RWPE2 (cell line): ENCODE data around the gene DLG5.

Source experiments
- ATAC-seq: fragments of 200-7000 bp; cut with Tn5 transposase; 3 replicates; pipeline ENCODE4 v1.9.1; 2021; ENCODE audit warnings: low read depth
- DNase-seq: peaks from one replicate; pipeline ENCODE4 v3.0.0-alpha.2; 2020; ENCODE audit warnings: low spot score
- H3K27ac ChIP-seq: fragments of 450-650 bp; 2 replicates; pipeline ENCODE4 v1.5.1; 2017; ENCODE audit warnings: mild to moderate bottlenecking; ENCODE audit not compliant: poor library complexity, severe bottlenecking
- H3K27me3 ChIP-seq: fragments of 250-450 bp; sonication (Bioruptor Pico); 2 replicates; pipeline ENCODE4 v1.5.1; 2021; ENCODE audit warnings: mild to moderate bottlenecking, moderate library complexity; ENCODE audit not compliant: insufficient read depth, poor library complexity, severe bottlenecking
- H3K36me3 ChIP-seq: fragments of 250-450 bp; sonication (Bioruptor Pico); 2 replicates; pipeline ENCODE4 v1.5.1; 2020; ENCODE audit warnings: low read depth, mild to moderate bottlenecking, moderate library complexity
- H3K4me1 ChIP-seq: fragments of 250-450 bp; sonication (Bioruptor Pico); 2 replicates; pipeline ENCODE4 v1.5.1; 2021; ENCODE audit warnings: mild to moderate bottlenecking, moderate library complexity; ENCODE audit not compliant: insufficient read depth, poor library complexity, severe bottlenecking
- H3K4me3 ChIP-seq: fragments of 250-450 bp; sonication (Bioruptor Pico); 2 replicates; pipeline ENCODE4 v1.5.1; 2021; ENCODE audit warnings: mild to moderate bottlenecking, moderate library complexity; ENCODE audit not compliant: severe bottlenecking
- H3K9me3 ChIP-seq: fragments of 250-450 bp; sonication (Bioruptor Pico); 2 replicates; pipeline ENCODE4 v1.5.1; 2021; ENCODE audit warnings: mild to moderate bottlenecking, moderate library complexity; ENCODE audit not compliant: severe bottlenecking
- TF ChIP-seq, protein P1 (sequence below): fragments of 450-650 bp; IDR thresholded peaks from one replicate; pipeline ENCODE4 v1.5.1; 2017; ENCODE audit warnings: mild to moderate bottlenecking, moderate library complexity; ENCODE audit not compliant: poor library complexity, severe bottlenecking

The DLG5 gene

DNA sequence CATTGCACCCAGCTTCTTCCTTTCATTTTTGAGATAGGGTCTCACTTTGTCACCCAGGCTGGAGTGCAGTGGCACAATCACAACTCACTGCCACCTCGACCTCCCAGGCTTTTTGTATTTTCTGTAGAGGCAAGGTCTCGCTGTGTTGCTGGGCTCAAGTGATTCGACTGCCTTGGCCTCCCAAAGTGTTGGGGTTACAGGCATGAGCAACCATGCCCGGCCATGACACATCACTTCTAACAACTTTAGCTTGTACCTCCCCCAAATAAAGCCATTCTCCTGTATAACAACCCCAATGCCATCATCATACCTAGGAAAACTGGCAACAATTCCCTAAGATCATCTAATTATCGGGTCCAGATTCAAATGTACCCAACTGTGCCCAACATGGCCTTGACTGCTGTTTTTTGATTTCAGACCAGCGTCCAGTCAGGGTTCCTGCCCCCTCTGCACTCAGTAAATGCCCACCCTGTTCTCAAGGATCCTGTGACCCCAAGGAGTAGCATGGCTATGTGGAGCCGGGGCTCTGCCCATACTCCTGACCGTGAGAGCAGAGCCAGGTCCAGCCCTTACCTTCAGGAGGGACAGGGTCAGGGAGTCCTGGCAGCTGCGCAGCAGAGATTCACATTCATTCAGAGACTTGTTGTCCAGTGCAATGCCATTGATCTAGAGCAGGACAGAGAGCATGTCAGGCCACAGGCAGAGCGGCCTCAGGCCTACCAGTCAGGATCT is 102.6 kb downstream of the DLG5 start:
- Histone ChIP-seq H3K9me3 (no peaks in the 10 kb centered on the region), H3K4me1 (peaks cover 15% of the 10 kb centered on the region), H3K27me3 (no peaks in the 10 kb centered on the region), H3K36me3 (peaks cover 97% of the 10 kb centered on the region), H3K27ac (no peak overlapping the region), H3K4me3 (no peak overlapping the region)
- DNase-seq (no peak), ATAC-seq (no peak)
- TF ChIP-seq, protein P1, sequence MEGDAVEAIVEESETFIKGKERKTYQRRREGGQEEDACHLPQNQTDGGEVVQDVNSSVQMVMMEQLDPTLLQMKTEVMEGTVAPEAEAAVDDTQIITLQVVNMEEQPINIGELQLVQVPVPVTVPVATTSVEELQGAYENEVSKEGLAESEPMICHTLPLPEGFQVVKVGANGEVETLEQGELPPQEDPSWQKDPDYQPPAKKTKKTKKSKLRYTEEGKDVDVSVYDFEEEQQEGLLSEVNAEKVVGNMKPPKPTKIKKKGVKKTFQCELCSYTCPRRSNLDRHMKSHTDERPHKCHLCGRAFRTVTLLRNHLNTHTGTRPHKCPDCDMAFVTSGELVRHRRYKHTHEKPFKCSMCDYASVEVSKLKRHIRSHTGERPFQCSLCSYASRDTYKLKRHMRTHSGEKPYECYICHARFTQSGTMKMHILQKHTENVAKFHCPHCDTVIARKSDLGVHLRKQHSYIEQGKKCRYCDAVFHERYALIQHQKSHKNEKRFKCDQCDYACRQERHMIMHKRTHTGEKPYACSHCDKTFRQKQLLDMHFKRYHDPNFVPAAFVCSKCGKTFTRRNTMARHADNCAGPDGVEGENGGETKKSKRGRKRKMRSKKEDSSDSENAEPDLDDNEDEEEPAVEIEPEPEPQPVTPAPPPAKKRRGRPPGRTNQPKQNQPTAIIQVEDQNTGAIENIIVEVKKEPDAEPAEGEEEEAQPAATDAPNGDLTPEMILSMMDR, result no peak

DNA sequence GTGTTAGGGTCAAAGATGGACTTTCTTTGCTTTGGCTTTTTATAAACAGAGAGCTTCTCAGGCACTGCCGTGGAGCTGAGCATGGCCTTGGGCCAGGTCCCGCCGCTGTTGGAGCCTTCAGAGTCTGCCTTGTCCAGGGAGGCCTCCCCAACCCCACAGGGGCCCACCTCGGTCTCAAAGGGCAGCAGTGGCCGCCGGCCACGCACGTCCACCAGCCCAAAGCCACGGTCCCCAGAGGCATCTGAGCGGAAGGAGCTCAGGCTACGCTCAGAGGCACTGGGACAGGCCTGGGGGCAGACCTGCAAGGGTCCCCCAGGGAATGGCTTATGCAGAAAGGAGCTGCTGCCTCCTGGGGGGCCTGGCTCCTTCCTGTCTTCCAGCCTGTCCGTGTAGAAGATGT is 105.0 kb downstream of the DLG5 start:
- H3K9me3 ChIP-seq, result no peaks in the 10 kb centered on the region
- DNase-seq (no peak), ATAC-seq (no peak)
- H3K27me3 ChIP-seq, result no peaks in the 10 kb centered on the region
- peak overlapping the region; percentile 49 for H3K27ac ChIP-seq
- TF ChIP-seq, protein P1, result no peak
- no peak overlapping the region for H3K4me3 ChIP-seq
- peaks cover 15% of the 10 kb centered on the region for H3K4me1 ChIP-seq
- H3K36me3 ChIP-seq, result peaks cover 97% of the 10 kb centered on the region

DNA sequence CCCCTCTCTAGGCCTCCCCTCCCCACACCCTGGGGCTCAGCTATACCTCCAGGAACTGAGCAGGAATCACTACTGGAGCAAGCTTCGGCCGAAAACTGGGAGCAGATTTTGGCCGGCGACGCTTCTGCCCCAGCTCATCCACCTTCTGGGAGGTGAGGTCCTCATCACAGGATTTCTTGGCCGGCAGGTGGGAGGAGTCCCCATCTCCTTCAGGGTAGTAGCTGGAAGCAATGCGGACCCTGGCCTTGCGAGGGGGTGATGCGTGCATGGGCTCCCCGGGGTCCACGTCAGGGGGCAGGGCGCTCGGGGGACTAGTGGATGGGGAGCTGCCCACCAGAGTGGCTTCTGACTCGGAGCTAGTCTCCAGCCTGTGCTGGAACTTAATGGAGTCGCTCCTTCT is 105.5 kb downstream of the DLG5 start:
- TF ChIP-seq, protein P1, result no peak
- no peak overlapping the region for H3K4me3 ChIP-seq
- H3K27ac ChIP-seq, result peak overlapping the region; percentile 49
- H3K9me3 ChIP-seq, result no peaks in the 10 kb centered on the region
- no peak for DNase-seq
- no peaks in the 10 kb centered on the region for H3K27me3 ChIP-seq
- H3K4me1 ChIP-seq, result peaks cover 15% of the 10 kb centered on the region
- ATAC-seq, result no peak
- peaks cover 97% of the 10 kb centered on the region for H3K36me3 ChIP-seq

DNA sequence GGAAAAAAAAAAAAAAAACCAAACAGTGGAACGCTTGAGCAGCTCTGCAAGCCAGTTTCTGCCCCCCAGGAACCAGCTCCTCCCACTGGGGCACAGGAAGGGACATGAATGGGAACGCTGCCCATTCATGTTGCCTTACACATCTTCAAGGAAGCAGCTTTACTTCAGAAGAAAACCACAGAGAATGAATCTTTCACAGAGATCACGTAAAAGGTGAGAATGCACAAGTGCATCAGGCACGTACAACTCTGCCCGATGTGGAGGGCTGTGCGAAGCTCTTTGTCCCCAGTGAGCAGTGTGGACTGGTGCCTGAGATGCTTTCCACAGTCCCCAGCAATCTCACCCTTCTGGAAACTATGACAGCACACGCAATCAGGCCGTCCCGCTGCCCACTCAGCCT is 106.2 kb downstream of the DLG5 start:
- Histone ChIP-seq H3K4me1 (peaks cover 15% of the 10 kb centered on the region), H3K27ac (peak overlapping the region; percentile 49), H3K36me3 (peaks cover 100% of the 10 kb centered on the region), H3K27me3 (no peaks in the 10 kb centered on the region), H3K9me3 (no peaks in the 10 kb centered on the region), H3K4me3 (no peak overlapping the region)
- DNase-seq (no peak), ATAC-seq (peak; percentile 47)
- TF ChIP-seq, protein P1, result no peak
